ENCODE results near the gene MGAT4C. TPM values are rescaled to one million over a fixed set of nuclear protein-coding genes. Genes with fewer than 3 reads are reported as not detected.
A peak's percentile ranks its signal among the peaks of the same experiment; 100 is the strongest.

Gene MGAT4C
- total and polyA plus RNA-seq, 2 experiments from 2014 or later, result 2.9 to 4.8 TPM

DNA sequence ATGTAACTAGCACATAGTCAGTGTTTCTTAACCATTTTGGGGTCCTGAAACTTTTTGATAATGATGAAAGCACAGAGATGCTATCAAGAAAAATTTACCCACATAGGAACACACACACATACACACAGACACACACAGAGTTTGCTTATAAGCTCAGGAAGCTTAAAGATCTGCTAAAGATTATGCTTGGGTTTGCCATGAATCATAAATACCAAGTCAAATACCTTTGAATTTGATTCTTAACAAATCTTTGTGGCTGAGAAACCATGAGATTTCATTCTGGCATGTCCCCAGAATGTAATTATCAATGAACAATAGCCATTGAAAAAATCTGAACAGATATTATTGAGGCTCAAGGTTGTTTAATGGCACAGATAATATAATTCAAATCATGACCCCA is 292.9 kb downstream of the MGAT4C start:
- H3K4me2 ChIP-seq, result no peak overlapping the region
- no peaks in the 10 kb centered on the region for H3K27me3 ChIP-seq
- no peaks in the 10 kb centered on the region for H3K79me2 ChIP-seq
- no peak overlapping the region for H3K27ac ChIP-seq
- H4K20me1 ChIP-seq (ENCODE audit: insufficient read depth, poor library complexity, severe bottlenecking), result no peaks in the 10 kb centered on the region
- no peaks in the 10 kb centered on the region for H3K9me2 ChIP-seq (replicated peaks; ENCODE audit: insufficient read depth)
- H3K9me3 ChIP-seq (ENCODE audit: low read depth), result no peaks in the 10 kb centered on the region
- no peak overlapping the region for H3K4me3 ChIP-seq
- no peak overlapping the region for H2AFZ ChIP-seq
- no peak for DNase-seq (ENCODE audit: low spot score)
- no peaks in the 10 kb centered on the region for H3K36me3 ChIP-seq (replicated peaks; ENCODE audit: insufficient read depth, low read depth)
- TF ChIP-seq CTCF (IDR thresholded peaks at IDR 0.05; ENCODE audit: poor library complexity), result no peak
- no peak for TF ChIP-seq EZH2 (IDR thresholded peaks at IDR 0.05; ENCODE audit: borderline replicate concordance)
- TF ChIP-seq EZH2phosphoT487 (IDR thresholded peaks at IDR 0.05; ENCODE audit: low read depth, severe bottlenecking, unreplicated experiment), result no peak
- no peaks in the 10 kb centered on the region for H3K4me1 ChIP-seq (ENCODE audit: insufficient read depth)

GRCh38 chr12:85956081-85956480 is 300.1 kb downstream of the MGAT4C start:
- Histone ChIP-seq H3K4me1 (ENCODE audit: insufficient read depth) (no peaks in the 10 kb centered on the region), H3K36me3 (replicated peaks; ENCODE audit: insufficient read depth, low read depth) (no peaks in the 10 kb centered on the region), H3K4me2 (no peak overlapping the region), H3K27ac (no peak overlapping the region), H4K20me1 (ENCODE audit: insufficient read depth, poor library complexity, severe bottlenecking) (no peaks in the 10 kb centered on the region), H3K4me3 (no peak overlapping the region), H3K9me3 (ENCODE audit: low read depth) (no peaks in the 10 kb centered on the region), H3K27me3 (no peaks in the 10 kb centered on the region), H2AFZ (no peak overlapping the region), H3K9me2 (replicated peaks; ENCODE audit: insufficient read depth) (no peaks in the 10 kb centered on the region), H3K79me2 (no peaks in the 10 kb centered on the region)
- DNase-seq (ENCODE audit: low spot score), result no peak
- WGBS (ENCODE audit: low lambda C conversion rate, missing lambda C conversion rate), result 56% methylated on average over 2 of the region's 2 CpGs
- TF ChIP-seq CTCF (IDR thresholded peaks at IDR 0.05; ENCODE audit: poor library complexity) (no peak), EZH2 (IDR thresholded peaks at IDR 0.05; ENCODE audit: borderline replicate concordance) (no peak), EZH2phosphoT487 (IDR thresholded peaks at IDR 0.05; ENCODE audit: low read depth, severe bottlenecking, unreplicated experiment) (no peak)

- H3K4me1 ChIP-seq (ENCODE audit: insufficient read depth), result no peaks in the 10 kb centered on the region
- no peaks in the 10 kb centered on the region for H3K79me2 ChIP-seq
- no peaks in the 10 kb centered on the region for H3K36me3 ChIP-seq (replicated peaks; ENCODE audit: insufficient read depth, low read depth)
- no peaks in the 10 kb centered on the region for H3K9me3 ChIP-seq (ENCODE audit: low read depth)
- no peak overlapping the region for H3K27ac ChIP-seq
- DNase-seq (ENCODE audit: low spot score), result no peak
- H2AFZ ChIP-seq, result no peak overlapping the region
- H3K9me2 ChIP-seq (replicated peaks; ENCODE audit: insufficient read depth), result no peaks in the 10 kb centered on the region
- 76% methylated on average over 1 of the region's 1 CpG for WGBS (ENCODE audit: low lambda C conversion rate, missing lambda C conversion rate)
- no peak overlapping the region for H3K4me3 ChIP-seq
- H3K27me3 ChIP-seq, result no peaks in the 10 kb centered on the region
- H4K20me1 ChIP-seq (ENCODE audit: insufficient read depth, poor library complexity, severe bottlenecking), result no peaks in the 10 kb centered on the region
- no peak overlapping the region for H3K4me2 ChIP-seq
- TF ChIP-seq CTCF (IDR thresholded peaks at IDR 0.05; ENCODE audit: poor library complexity), result peak; percentile 33
- TF ChIP-seq EZH2 (IDR thresholded peaks at IDR 0.05; ENCODE audit: borderline replicate concordance), result no peak
Measured at GRCh38 chr12:85955127-85955526, 301.1 kb downstream of the MGAT4C start.

GRCh38 chr12:85951823-85952222 is 304.4 kb downstream of the MGAT4C start:
- Histone ChIP-seq H3K27me3 (no peaks in the 10 kb centered on the region), H4K20me1 (ENCODE audit: insufficient read depth, poor library complexity, severe bottlenecking) (no peaks in the 10 kb centered on the region), H3K4me1 (ENCODE audit: insufficient read depth) (no peaks in the 10 kb centered on the region), H3K9me2 (replicated peaks; ENCODE audit: insufficient read depth) (no peaks in the 10 kb centered on the region), H2AFZ (no peak overlapping the region), H3K4me3 (no peak overlapping the region), H3K27ac (no peak overlapping the region), H3K4me2 (no peak overlapping the region), H3K79me2 (no peaks in the 10 kb centered on the region), H3K36me3 (replicated peaks; ENCODE audit: insufficient read depth, low read depth) (no peaks in the 10 kb centered on the region), H3K9me3 (ENCODE audit: low read depth) (no peaks in the 10 kb centered on the region)
- peak; percentile 55 for TF ChIP-seq CTCF (IDR thresholded peaks at IDR 0.05; ENCODE audit: poor library complexity)
- TF ChIP-seq EZH2 (IDR thresholded peaks at IDR 0.05; ENCODE audit: borderline replicate concordance), result no peak
- no peak for TF ChIP-seq EZH2phosphoT487 (IDR thresholded peaks at IDR 0.05; ENCODE audit: low read depth, severe bottlenecking, unreplicated experiment)
- WGBS (ENCODE audit: low lambda C conversion rate, missing lambda C conversion rate), result 11% methylated on average over 1 of the region's 1 CpG
- DNase-seq (ENCODE audit: low spot score), result peak; percentile 7

Measured in hepatocyte (in vitro differentiated cells).